OCI-LY1 (cell line): ENCODE results near the gene TBCD.

Source experiments
- H2AFZ ChIP-seq: fragments of 200-600 bp; sonication (generic), shearing (Covaris generic); 2 replicates; pipeline ENCODE4 v1.6.0; 2014; ENCODE audit warnings: antibody characterized with exemption, mild to moderate bottlenecking, low read length
- H3F3A ChIP-seq: fragments of 200-600 bp; sonication (generic), shearing (Covaris generic); 2 replicates; pipeline ENCODE4 v1.6.0; 2014; ENCODE audit warnings: mild to moderate bottlenecking, antibody characterized with exemption, low read length, moderate library complexity; ENCODE audit not compliant: insufficient read depth
- H3K27ac ChIP-seq: fragments of 200-600 bp; sonication (generic); 2 replicates; pipeline ENCODE4 v1.5.1; 2014; ENCODE audit warnings: low read length, mixed run types, mild to moderate bottlenecking, low read depth; ENCODE audit not compliant: poor library complexity, severe bottlenecking
- H3K27me3 ChIP-seq: fragments of 200-600 bp; sonication (generic); 2 replicates; pipeline ENCODE4 v1.6.0; 2014; ENCODE audit warnings: antibody characterized with exemption, mild to moderate bottlenecking, low read length, moderate library complexity; ENCODE audit not compliant: insufficient read depth
- H3K36me3 ChIP-seq: fragments of 200-600 bp; sonication (generic); 2 replicates; pipeline ENCODE4 v1.6.1; 2014; ENCODE audit warnings: mild to moderate bottlenecking, antibody characterized with exemption, low read length, moderate library complexity, mixed read lengths; ENCODE audit not compliant: insufficient read depth
- H3K4me1 ChIP-seq: fragments of 200-600 bp; sonication (generic); 2 replicates; pipeline ENCODE4 v1.5.1; 2014; ENCODE audit warnings: mild to moderate bottlenecking, low read length, moderate library complexity; ENCODE audit not compliant: insufficient read depth, severe bottlenecking
- H3K4me2 ChIP-seq: fragments of 200-600 bp; sonication (generic), shearing (Covaris generic); 2 replicates; pipeline ENCODE4 v1.6.1; 2014; ENCODE audit warnings: low read length
- H3K4me3 ChIP-seq: fragments of 200-600 bp; sonication (generic); 2 replicates; pipeline ENCODE4 v1.5.1; 2014; ENCODE audit warnings: low read length, low read depth, mild to moderate bottlenecking, mixed read lengths; ENCODE audit not compliant: poor library complexity, severe bottlenecking
- H3K79me2 ChIP-seq: fragments of 200-600 bp; shearing (Covaris generic); 2 replicates; pipeline ENCODE4 v1.6.1; 2016; ENCODE audit warnings: mixed run types, low read length, mixed read lengths; ENCODE audit not compliant: insufficient read depth
- H3K9ac ChIP-seq: fragments of 200-600 bp; sonication (generic), shearing (Covaris generic); 2 replicates; pipeline ENCODE4 v1.6.1; 2014; ENCODE audit warnings: mild to moderate bottlenecking, low read length, mixed read lengths
- H3K9me2 ChIP-seq: fragments of 200-600 bp; sonication (generic), shearing (Covaris generic); 2 replicates; pipeline ENCODE4 v1.6.1; 2014; ENCODE audit warnings: low read depth, mild to moderate bottlenecking, low read length, mixed read lengths
- H3K9me3 ChIP-seq: fragments of 200-600 bp; shearing (Covaris generic); 2 replicates; pipeline ENCODE4 v1.6.1; 2014; ENCODE audit warnings: low read length, mixed read lengths
- H4K20me1 ChIP-seq: fragments of 200-600 bp; sonication (generic), shearing (Covaris generic); 2 replicates; pipeline ENCODE4 v1.6.0; 2016; ENCODE audit warnings: mild to moderate bottlenecking, low read length; ENCODE audit not compliant: insufficient read depth
- CTCF ChIP-seq: fragments of 200-600 bp; sonication (generic), shearing (Covaris generic); IDR thresholded peaks from 2 replicates; pipeline ENCODE4 v1.5.1; 2017; ENCODE audit warnings: mild to moderate bottlenecking, antibody characterized with exemption, low read length, moderate library complexity, mixed read lengths
- EZH2 ChIP-seq: fragments of 200-600 bp; sonication (generic), shearing (Covaris generic); IDR thresholded peaks from 2 replicates; pipeline ENCODE4 v1.8.0; 2017; ENCODE audit warnings: borderline replicate concordance, mixed run types, mild to moderate bottlenecking, antibody characterized with exemption, low read length, moderate library complexity, mixed read lengths

The TBCD gene

DNA sequence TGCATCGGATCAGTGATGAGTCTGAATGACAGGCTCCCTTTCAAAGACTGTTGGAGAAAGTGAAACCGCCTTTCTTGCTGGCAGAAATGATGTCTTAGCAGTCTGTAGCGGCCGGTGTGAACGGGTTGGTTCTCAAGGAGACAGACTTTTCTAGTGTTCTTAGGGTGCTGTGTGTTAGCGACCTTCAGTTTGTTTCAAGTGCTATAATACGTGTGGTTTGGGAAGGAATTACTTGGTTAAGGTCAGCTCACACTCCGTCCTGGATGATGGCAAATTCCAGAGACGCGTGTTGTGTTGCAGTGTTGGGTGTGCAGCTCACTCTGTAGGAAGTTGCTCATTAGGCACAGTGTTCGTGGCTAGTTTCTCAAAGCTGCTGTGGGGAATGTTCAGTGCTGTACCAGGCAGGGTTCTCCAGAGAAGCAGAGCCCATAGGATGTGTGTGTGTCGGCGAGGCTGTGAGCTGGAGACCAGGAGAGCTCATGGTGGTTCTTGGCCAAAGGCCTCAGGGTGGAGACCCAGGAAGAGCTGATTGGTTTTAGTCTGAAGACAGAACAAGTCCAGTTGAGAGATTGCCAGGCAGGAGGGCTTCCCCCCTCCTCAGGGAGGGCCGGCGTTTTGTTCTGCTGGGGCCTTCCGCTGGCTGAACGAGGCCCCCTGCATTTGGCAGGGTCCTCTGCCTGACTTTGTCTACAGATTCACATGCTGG is 50.4 kb downstream of the TBCD start:
- Histone ChIP-seq H3F3A (no peaks in the 10 kb centered on the region), H3K27me3 (no peaks in the 10 kb centered on the region), H3K4me3 (no peak overlapping the region), H2AFZ (no peak overlapping the region), H3K4me2 (no peak overlapping the region), H3K4me1 (no peaks in the 10 kb centered on the region), H4K20me1 (no peaks in the 10 kb centered on the region), H3K9ac (no peak overlapping the region), H3K27ac (no peak overlapping the region), H3K36me3 (peaks cover 40% of the 10 kb centered on the region), H3K9me2 (no peaks in the 10 kb centered on the region), H3K79me2 (no peaks in the 10 kb centered on the region), H3K9me3 (no peaks in the 10 kb centered on the region)
- TF ChIP-seq CTCF: no peak
- no peak for TF ChIP-seq EZH2

GRCh38 chr17:82803185-82803584 is 51.3 kb downstream of the TBCD start:
- Histone ChIP-seq H3F3A (no peaks in the 10 kb centered on the region), H2AFZ (no peak overlapping the region), H3K4me1 (no peaks in the 10 kb centered on the region), H3K9me3 (no peaks in the 10 kb centered on the region), H3K79me2 (no peaks in the 10 kb centered on the region), H4K20me1 (no peaks in the 10 kb centered on the region), H3K9me2 (no peaks in the 10 kb centered on the region), H3K27me3 (no peaks in the 10 kb centered on the region), H3K27ac (no peak overlapping the region), H3K9ac (no peak overlapping the region), H3K4me3 (no peak overlapping the region), H3K36me3 (peaks cover 48% of the 10 kb centered on the region), H3K4me2 (no peak overlapping the region)
- TF ChIP-seq EZH2 (no peak), CTCF (no peak)

DNA sequence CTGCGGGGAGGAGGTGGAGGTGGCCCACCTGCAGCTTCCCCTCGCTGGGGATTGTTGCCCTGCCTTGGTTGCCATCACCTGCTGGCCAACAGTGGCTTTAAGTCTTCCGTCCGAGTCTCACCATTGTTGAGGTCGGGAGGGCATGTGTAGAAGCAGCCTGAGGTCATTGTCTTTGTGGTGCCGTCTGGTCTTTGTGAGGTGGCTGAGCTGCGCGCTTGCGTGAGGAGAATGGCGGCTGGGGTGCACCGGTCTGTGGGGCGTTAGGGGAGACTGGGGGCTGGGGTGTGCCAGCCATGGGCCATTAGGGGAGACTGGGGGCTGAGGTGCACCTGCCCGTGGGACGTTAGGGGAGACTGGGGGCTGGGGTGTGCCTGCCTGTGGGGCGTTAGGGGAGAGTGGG is 51.7 kb downstream of the TBCD start:
- no peaks in the 10 kb centered on the region for H3K9me2 ChIP-seq
- TF ChIP-seq CTCF (no peak), EZH2 (no peak)
- no peaks in the 10 kb centered on the region for H3F3A ChIP-seq
- no peak overlapping the region for H3K4me3 ChIP-seq
- H3K27ac ChIP-seq: no peak overlapping the region
- H3K4me2 ChIP-seq: no peak overlapping the region
- H4K20me1 ChIP-seq: no peaks in the 10 kb centered on the region
- no peaks in the 10 kb centered on the region for H3K4me1 ChIP-seq
- H3K9me3 ChIP-seq: no peaks in the 10 kb centered on the region
- H2AFZ ChIP-seq: no peak overlapping the region
- H3K79me2 ChIP-seq: no peaks in the 10 kb centered on the region
- H3K27me3 ChIP-seq: no peaks in the 10 kb centered on the region
- no peak overlapping the region for H3K9ac ChIP-seq
- H3K36me3 ChIP-seq: peaks cover 45% of the 10 kb centered on the region
